ENCODE measurements around the gene RPL36AL.
"Not testable (repeated sequence)": the region's sequence is repeated elsewhere in the genome, so short reads cannot be mapped to it uniquely, and the experiment has no call there.

The RPL36AL gene

GRCh38 chr14:49620182-49621113 is at the start of gene RPL36AL, which contains the start of gene MGAT2:
RPL36AL (minus strand) TSS chr14:49620626; CDS start chr14:49619104, 1,522 bp downstream.
MGAT2 (plus strand) TSS chr14:49620799; CDS start chr14:49621269, 470 bp downstream.
- peak; percentile 92 for DNase-seq

GRCh38 chr14:49659526-49660455 is 39.4 kb upstream of the RPL36AL start:
- no peak for DNase-seq

- DNase-seq: not testable (repeated sequence)
Observed at GRCh38 chr14:49657500-49657899, 37.1 kb upstream of the RPL36AL start.

GRCh38 chr14:49654511-49654910 is 34.1 kb upstream of the RPL36AL start:
- DNase-seq: no peak

- DNase-seq: no peak
Observed at GRCh38 chr14:49653508-49653907, 33.1 kb upstream of the RPL36AL start.

- no peak for DNase-seq
Observed at GRCh38 chr14:49642163-49642562, 21.7 kb upstream of the RPL36AL start.

- DNase-seq: no peak
Observed at GRCh38 chr14:49641697-49642129, 21.3 kb upstream of the RPL36AL start.

- no peak for DNase-seq
Observed at GRCh38 chr14:49640540-49641417, 20.4 kb upstream of the RPL36AL start.

GRCh38 chr14:49637534-49638078 is 17.2 kb upstream of the RPL36AL start:
- no peak for DNase-seq

- DNase-seq: no peak
Observed at GRCh38 chr14:49636866-49637265, 16.4 kb upstream of the RPL36AL start.

GRCh38 chr14:49634547-49635334 is 14.3 kb upstream of the RPL36AL start, which contains the start of gene DNAAF2:
DNAAF2 (minus strand) TSS chr14:49635244; CDS start chr14:49635149, 95 bp downstream.
- peak; percentile 51 for DNase-seq

GRCh38 chr14:49633640-49634546 is 13.5 kb upstream of the RPL36AL start:
- DNase-seq: peak; percentile 92

GRCh38 chr14:49623941-49624839 is 3.8 kb upstream of the RPL36AL start:
- no peak for DNase-seq

GRCh38 chr14:49623387-49623786 is 3.0 kb upstream of the RPL36AL start:
- DNase-seq: no peak

- no peak for DNase-seq
Observed at GRCh38 chr14:49622022-49622607, 1.7 kb upstream of the RPL36AL start.

GRCh38 chr14:49621114-49621881 is 872 bp upstream of the RPL36AL start:
- peak; percentile 56 for DNase-seq

GRCh38 chr14:49619730-49620129 is 696 bp downstream of the RPL36AL start:
- no peak for DNase-seq

All from activated gamma-delta T cell treated with Interleukin-2 at 50 U/mL for 16 hours (primary cell).